GM23338 (cell line): Measurements from ENCODE around the gene SIRPB2. TPM values are rescaled to one million over a fixed set of nuclear protein-coding genes. Genes with fewer than 3 reads are reported as not detected.

ENCODE experiments used
- EZH2 ChIP-seq: fragments of 200-600 bp; sonication (generic); IDR thresholded peaks from one replicate; pipeline ENCODE4 v1.8.0; 2017; ENCODE audit warnings: antibody characterized with exemption, mild to moderate bottlenecking, low read depth; ENCODE audit not compliant: unreplicated experiment
- JUNB ChIP-seq: IDR thresholded peaks from one replicate; pipeline ENCODE4 v1.6.1; 2016; ENCODE audit warnings: antibody characterized with exemption; ENCODE audit not compliant: unreplicated experiment
- POLR2AphosphoS5 ChIP-seq: IDR thresholded peaks from 2 replicates; pipeline ENCODE4 v1.6.1; 2016; ENCODE audit warnings: antibody characterized with exemption, low read depth
- STAT1 ChIP-seq: IDR thresholded peaks from one replicate; pipeline ENCODE4 v1.6.1; 2016; ENCODE audit warnings: antibody characterized with exemption; ENCODE audit not compliant: unreplicated experiment
- polyA plus RNA-seq: library from polyadenylated mRNA; unstranded; fragments of >200 nt; fragmentation: Nextera tagmentation; extraction: Ambion mirVana; gene quantifications from 2 replicates; pipeline ENCODE4 v1.2.1, GENCODE V29; 2016
- total RNA-seq: library from RNA; depleted of rRNA; stranded (reverse); fragments of >200 nt; shearing (Covaris generic); gene quantifications from 2 replicates; pipeline ENCODE4 v1.2.3, GENCODE V29; 2014
- TF ChIP-seq, protein P1 (sequence below): fragments of 250-450 bp; sonication (Bioruptor Pico); IDR thresholded peaks from 2 replicates; pipeline ENCODE4 v1.5.0; 2020; ENCODE audit warnings: mild to moderate bottlenecking, moderate library complexity
- TF ChIP-seq, protein P2 (sequence below): IDR thresholded peaks from one replicate; pipeline ENCODE4 v1.6.1; 2018; ENCODE audit warnings: antibody characterized with exemption; ENCODE audit not compliant: unreplicated experiment

SIRPB2 gene
- total and polyA plus RNA-seq, 2 experiments from 2014 or later = 0.29 TPM; not detected in 1

GRCh38 chr20:1489764-1490436 lies 1.3 kb downstream of the SIRPB2 start (continued):
- TF ChIP-seq, protein P1, sequence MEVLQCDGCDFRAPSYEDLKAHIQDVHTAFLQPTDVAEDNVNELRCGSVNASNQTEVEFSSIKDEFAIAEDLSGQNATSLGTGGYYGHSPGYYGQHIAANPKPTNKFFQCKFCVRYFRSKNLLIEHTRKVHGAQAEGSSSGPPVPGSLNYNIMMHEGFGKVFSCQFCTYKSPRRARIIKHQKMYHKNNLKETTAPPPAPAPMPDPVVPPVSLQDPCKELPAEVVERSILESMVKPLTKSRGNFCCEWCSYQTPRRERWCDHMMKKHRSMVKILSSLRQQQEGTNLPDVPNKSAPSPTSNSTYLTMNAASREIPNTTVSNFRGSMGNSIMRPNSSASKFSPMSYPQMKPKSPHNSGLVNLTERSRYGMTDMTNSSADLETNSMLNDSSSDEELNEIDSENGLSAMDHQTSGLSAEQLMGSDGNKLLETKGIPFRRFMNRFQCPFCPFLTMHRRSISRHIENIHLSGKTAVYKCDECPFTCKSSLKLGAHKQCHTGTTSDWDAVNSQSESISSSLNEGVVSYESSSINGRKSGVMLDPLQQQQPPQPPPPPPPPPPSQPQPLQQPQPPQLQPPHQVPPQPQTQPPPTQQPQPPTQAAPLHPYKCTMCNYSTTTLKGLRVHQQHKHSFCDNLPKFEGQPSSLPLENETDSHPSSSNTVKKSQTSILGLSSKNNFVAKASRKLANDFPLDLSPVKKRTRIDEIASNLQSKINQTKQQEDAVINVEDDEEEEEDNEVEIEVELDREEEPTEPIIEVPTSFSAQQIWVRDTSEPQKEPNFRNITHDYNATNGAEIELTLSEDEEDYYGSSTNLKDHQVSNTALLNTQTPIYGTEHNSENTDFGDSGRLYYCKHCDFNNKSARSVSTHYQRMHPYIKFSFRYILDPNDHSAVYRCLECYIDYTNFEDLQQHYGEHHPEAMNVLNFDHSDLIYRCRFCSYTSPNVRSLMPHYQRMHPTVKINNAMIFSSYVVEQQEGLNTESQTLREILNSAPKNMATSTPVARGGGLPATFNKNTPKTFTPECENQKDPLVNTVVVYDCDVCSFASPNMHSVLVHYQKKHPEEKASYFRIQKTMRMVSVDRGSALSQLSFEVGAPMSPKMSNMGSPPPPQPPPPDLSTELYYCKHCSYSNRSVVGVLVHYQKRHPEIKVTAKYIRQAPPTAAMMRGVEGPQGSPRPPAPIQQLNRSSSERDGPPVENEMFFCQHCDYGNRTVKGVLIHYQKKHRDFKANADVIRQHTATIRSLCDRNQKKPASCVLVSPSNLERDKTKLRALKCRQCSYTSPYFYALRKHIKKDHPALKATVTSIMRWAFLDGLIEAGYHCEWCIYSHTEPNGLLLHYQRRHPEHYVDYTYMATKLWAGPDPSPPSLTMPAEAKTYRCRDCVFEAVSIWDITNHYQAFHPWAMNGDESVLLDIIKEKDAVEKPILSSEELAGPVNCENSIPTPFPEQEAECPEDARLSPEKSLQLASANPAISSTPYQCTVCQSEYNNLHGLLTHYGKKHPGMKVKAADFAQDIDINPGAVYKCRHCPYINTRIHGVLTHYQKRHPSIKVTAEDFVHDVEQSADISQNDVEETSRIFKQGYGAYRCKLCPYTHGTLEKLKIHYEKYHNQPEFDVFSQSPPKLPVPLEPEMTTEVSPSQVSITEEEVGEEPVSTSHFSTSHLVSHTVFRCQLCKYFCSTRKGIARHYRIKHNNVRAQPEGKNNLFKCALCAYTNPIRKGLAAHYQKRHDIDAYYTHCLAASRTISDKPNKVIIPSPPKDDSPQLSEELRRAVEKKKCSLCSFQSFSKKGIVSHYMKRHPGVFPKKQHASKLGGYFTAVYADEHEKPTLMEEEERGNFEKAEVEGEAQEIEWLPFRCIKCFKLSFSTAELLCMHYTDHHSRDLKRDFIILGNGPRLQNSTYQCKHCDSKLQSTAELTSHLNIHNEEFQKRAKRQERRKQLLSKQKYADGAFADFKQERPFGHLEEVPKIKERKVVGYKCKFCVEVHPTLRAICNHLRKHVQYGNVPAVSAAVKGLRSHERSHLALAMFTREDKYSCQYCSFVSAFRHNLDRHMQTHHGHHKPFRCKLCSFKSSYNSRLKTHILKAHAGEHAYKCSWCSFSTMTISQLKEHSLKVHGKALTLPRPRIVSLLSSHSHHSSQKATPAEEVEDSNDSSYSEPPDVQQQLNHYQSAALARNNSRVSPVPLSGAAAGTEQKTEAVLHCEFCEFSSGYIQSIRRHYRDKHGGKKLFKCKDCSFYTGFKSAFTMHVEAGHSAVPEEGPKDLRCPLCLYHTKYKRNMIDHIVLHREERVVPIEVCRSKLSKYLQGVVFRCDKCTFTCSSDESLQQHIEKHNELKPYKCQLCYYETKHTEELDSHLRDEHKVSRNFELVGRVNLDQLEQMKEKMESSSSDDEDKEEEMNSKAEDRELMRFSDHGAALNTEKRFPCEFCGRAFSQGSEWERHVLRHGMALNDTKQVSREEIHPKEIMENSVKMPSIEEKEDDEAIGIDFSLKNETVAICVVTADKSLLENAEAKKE (CRISPR knock-in tag) = no peak
- TF ChIP-seq, protein P2, sequence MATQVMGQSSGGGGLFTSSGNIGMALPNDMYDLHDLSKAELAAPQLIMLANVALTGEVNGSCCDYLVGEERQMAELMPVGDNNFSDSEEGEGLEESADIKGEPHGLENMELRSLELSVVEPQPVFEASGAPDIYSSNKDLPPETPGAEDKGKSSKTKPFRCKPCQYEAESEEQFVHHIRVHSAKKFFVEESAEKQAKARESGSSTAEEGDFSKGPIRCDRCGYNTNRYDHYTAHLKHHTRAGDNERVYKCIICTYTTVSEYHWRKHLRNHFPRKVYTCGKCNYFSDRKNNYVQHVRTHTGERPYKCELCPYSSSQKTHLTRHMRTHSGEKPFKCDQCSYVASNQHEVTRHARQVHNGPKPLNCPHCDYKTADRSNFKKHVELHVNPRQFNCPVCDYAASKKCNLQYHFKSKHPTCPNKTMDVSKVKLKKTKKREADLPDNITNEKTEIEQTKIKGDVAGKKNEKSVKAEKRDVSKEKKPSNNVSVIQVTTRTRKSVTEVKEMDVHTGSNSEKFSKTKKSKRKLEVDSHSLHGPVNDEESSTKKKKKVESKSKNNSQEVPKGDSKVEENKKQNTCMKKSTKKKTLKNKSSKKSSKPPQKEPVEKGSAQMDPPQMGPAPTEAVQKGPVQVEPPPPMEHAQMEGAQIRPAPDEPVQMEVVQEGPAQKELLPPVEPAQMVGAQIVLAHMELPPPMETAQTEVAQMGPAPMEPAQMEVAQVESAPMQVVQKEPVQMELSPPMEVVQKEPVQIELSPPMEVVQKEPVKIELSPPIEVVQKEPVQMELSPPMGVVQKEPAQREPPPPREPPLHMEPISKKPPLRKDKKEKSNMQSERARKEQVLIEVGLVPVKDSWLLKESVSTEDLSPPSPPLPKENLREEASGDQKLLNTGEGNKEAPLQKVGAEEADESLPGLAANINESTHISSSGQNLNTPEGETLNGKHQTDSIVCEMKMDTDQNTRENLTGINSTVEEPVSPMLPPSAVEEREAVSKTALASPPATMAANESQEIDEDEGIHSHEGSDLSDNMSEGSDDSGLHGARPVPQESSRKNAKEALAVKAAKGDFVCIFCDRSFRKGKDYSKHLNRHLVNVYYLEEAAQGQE = no peak
- TF ChIP-seq JUNB = no peak
- no peak for TF ChIP-seq STAT1
- TF ChIP-seq EZH2 = no peak
- no peak for TF ChIP-seq POLR2AphosphoS5
